ENCODE data around the gene CTSC.

The CTSC gene

GRCh38 chr11:88320149-88320559, 17.4 kb downstream of the CTSC start:
- Histone ChIP-seq H3K36me3 (ENCODE audit: insufficient read depth) (no peaks in the 10 kb centered on the region), H3K79me2 (ENCODE audit: insufficient read depth, low read depth) (no peaks in the 10 kb centered on the region), H3K4me3 (IDR thresholded peaks at IDR 0.05; ENCODE audit: insufficient read depth, low read depth, low read length) (no peak overlapping the region), H3K9ac (no peak overlapping the region), H2AFZ (ENCODE audit: low read depth) (no peak overlapping the region), H3K27me3 (ENCODE audit: insufficient read depth, low read depth) (no peaks in the 10 kb centered on the region), H3K27ac (no peak overlapping the region), H4K20me1 (ENCODE audit: insufficient read depth) (no peaks in the 10 kb centered on the region), H3K4me2 (no peak overlapping the region), H3K4me1 (ENCODE audit: low read depth, poor library complexity, severe bottlenecking) (no peaks in the 10 kb centered on the region)
- TF ChIP-seq CTCF (conservative IDR thresholded peaks at IDR 0.05; ENCODE audit: low read depth, low read length): no peak

DNA sequence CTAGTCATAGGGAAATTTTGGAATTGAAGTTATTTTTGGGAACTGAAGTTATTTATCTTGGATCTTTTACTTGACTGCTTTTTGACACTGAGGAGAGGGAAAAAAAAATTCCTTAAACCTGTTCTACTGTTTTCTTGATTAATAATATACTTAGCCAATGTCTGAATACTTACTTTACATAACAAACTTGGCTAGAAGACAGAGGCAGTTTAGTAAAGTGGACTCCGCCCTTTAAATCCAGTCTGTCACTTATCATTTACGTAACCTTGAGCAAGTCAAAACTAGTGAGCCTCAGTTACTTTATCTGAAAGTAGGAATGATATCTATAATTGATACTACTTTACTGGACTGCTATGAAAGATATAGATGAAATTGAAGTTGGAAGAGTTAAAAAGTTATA, 19.5 kb downstream of the CTSC start:
- H3K4me2 ChIP-seq: no peak overlapping the region
- no peaks in the 10 kb centered on the region for H4K20me1 ChIP-seq (ENCODE audit: insufficient read depth)
- H3K27ac ChIP-seq: no peak overlapping the region
- no peak overlapping the region for H3K4me3 ChIP-seq (IDR thresholded peaks at IDR 0.05; ENCODE audit: insufficient read depth, low read depth, low read length)
- H3K4me1 ChIP-seq (ENCODE audit: low read depth, poor library complexity, severe bottlenecking): no peaks in the 10 kb centered on the region
- no peaks in the 10 kb centered on the region for H3K79me2 ChIP-seq (ENCODE audit: insufficient read depth, low read depth)
- no peaks in the 10 kb centered on the region for H3K36me3 ChIP-seq (ENCODE audit: insufficient read depth)
- no peak overlapping the region for H3K9ac ChIP-seq
- TF ChIP-seq CTCF (conservative IDR thresholded peaks at IDR 0.05; ENCODE audit: low read depth, low read length): no peak
- no peaks in the 10 kb centered on the region for H3K27me3 ChIP-seq (ENCODE audit: insufficient read depth, low read depth)
- H2AFZ ChIP-seq (ENCODE audit: low read depth): no peak overlapping the region

DNA sequence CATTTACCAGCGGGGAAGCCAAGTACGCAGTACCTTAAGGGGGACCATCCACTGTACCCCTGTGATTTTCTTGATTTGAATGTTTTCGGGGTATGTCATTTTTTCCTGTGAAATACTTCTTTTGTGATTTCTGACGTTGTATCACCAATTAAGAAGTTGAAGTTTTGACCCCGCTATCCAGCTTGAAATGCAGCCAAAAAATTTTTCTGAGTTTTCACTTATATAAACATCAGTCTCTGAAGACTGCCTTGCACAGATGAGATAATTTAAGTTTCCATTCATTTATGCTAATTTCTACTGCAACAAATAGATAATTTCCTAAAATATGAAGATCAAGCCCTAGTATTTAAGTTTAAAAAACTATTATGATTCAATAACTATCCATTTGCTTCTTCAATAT, 20.0 kb downstream of the CTSC start:
- no peaks in the 10 kb centered on the region for H3K36me3 ChIP-seq (ENCODE audit: insufficient read depth)
- H3K79me2 ChIP-seq (ENCODE audit: insufficient read depth, low read depth): no peaks in the 10 kb centered on the region

DNA sequence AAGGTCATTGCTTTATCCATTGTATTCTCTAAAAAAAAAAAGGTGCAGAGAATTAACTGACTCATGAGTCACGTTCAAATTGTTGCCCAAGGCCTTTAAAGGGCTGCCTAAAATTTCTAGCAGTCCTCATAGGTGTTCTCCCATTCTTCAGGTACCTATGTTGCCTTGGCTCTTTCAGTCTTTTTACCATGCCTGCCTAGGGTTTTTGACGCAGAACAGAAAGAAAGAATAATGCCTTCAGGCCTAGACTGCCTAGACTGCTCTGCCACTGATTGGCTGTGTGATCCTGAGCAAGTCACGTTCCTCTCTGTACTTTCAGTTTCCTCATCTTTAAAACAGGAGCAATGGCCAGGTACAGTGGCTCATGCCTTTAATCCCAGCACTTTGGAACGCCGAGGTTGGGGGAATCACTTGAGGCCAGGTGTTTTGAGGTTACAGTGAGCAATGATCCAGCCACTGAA, 21.5 kb downstream of the CTSC start:
- H3K4me2 ChIP-seq: no peak overlapping the region
- no peak overlapping the region for H3K9ac ChIP-seq
- no peak overlapping the region for H3K4me3 ChIP-seq (IDR thresholded peaks at IDR 0.05; ENCODE audit: insufficient read depth, low read depth, low read length)
- H3K27ac ChIP-seq: no peak overlapping the region
- H4K20me1 ChIP-seq (ENCODE audit: insufficient read depth): no peaks in the 10 kb centered on the region
- no peak overlapping the region for H2AFZ ChIP-seq (ENCODE audit: low read depth)
- no peak for TF ChIP-seq CTCF (conservative IDR thresholded peaks at IDR 0.05; ENCODE audit: low read depth, low read length)
- H3K79me2 ChIP-seq (ENCODE audit: insufficient read depth, low read depth): no peaks in the 10 kb centered on the region
- no peaks in the 10 kb centered on the region for H3K27me3 ChIP-seq (ENCODE audit: insufficient read depth, low read depth)
- no peaks in the 10 kb centered on the region for H3K36me3 ChIP-seq (ENCODE audit: insufficient read depth)
- no peaks in the 10 kb centered on the region for H3K4me1 ChIP-seq (ENCODE audit: low read depth, poor library complexity, severe bottlenecking)

More for the DNA sequence above, 20.0 kb downstream of the CTSC start:
- Histone ChIP-seq H3K27me3 (ENCODE audit: insufficient read depth, low read depth) (no peaks in the 10 kb centered on the region), H3K4me2 (no peak overlapping the region), H3K4me1 (ENCODE audit: low read depth, poor library complexity, severe bottlenecking) (no peaks in the 10 kb centered on the region), H3K4me3 (IDR thresholded peaks at IDR 0.05; ENCODE audit: insufficient read depth, low read depth, low read length) (no peak overlapping the region), H4K20me1 (ENCODE audit: insufficient read depth) (no peaks in the 10 kb centered on the region), H2AFZ (ENCODE audit: low read depth) (no peak overlapping the region), H3K27ac (no peak overlapping the region), H3K9ac (no peak overlapping the region)
- TF ChIP-seq CTCF (conservative IDR thresholded peaks at IDR 0.05; ENCODE audit: low read depth, low read length): no peak
